ENCODE measurements around the gene GPR143.

GRCh38 chrX:9729171-9729885, 36.3 kb downstream of the GPR143 start:
- TF ChIP-seq EZH2 (IDR thresholded peaks at IDR 0.05; ENCODE audit: insufficient read depth, poor library complexity, severe bottlenecking) (no peak), EZH2phosphoT487 (IDR thresholded peaks at IDR 0.05; ENCODE audit: insufficient read depth, low read depth) (no peak)

Data from GM23248 (cell line).